Posterior cingulate gyrus (tissue), 11 donors: ENCODE data around the gene NAV2.

ENCODE experiments used
- DNase-seq, 10 donors: peaks; one replicate each; pipeline versions ENCODE4 v3.0.0 to v3.0.0-alpha.2; 2020 to 2021; ENCODE audit warnings: mixed read lengths in 3 of 10
- intact Hi-C: fragments of 100-400 bp; cut with DNase I; formaldehyde crosslinking; loops from one replicate; pipeline ENCODE4 v1.15.1; 2023

The NAV2 gene

DNA sequence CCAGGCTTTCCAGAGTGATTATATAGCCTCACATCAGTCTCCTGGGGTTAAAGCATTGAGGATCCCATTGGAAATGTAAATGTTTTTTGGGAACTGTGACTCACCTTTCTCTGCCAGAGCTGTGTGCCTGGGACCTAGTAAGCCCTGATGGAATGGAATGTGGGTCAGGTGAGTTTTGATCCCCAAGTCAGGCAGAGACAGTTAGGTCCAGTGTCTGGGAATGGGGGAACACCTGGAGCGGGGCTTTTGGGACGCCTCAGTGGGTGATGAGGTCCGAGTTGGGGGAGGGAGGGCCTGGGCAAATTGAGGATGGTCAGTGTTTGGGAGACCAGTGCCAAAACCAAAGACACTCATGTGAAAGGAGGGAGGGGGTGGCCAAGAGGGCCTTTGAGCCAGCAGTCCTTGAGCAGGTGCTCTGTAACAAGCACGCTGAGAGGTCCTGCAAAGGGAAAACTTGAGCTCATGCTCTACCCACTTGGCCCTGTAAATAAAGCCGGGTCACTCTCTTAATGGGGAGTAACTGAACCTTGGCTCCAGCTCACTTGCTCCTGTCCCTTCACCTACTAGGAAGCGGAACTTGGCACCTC is 104.7 kb downstream of the NAV2 start:
- intact Hi-C loops = no loop called here
- DNase-seq = peak in 1 of 10 donors; percentile 65

DNA sequence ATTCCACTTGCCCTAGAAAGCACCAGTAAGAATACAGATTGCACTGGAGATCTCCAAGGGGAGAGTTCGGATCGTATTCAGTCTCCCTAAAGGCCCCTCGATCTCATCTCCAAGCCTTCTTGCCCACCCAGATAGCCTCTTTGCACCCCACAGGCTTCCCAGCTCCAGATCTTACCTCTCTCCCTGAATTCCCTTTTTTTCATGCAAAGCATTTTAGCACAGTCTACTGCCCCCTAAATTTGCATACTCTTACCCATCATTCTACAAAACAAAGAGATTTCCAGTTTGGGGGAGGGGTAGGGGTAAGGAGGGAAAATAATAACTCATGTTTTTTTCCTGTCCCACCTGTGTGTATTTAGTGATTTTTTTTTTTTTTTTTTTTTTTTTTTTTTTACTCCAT is 105.2 kb downstream of the NAV2 start:
- DNase-seq = no peak
- intact Hi-C loops = no loop called here

DNA sequence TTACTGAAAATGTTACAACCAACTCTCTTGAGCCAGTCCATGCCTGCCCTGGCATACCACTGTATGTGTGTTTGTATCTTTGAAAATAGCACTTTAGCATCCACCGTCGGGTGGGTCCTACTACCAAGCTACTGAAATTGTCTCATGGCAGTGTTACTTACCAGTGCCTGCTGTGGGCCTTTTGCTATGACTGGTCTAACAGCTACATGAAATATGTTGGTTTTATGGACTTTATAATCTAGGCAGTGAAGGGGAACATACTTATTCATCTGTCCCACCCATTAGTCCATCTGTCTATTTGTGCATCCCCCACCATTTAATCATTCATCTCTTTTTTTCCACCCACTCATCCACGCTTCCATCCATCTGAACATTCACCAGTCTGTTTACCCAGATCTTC is 106.0 kb downstream of the NAV2 start:
- intact Hi-C loops = no loop called here
- DNase-seq = no peak

DNA sequence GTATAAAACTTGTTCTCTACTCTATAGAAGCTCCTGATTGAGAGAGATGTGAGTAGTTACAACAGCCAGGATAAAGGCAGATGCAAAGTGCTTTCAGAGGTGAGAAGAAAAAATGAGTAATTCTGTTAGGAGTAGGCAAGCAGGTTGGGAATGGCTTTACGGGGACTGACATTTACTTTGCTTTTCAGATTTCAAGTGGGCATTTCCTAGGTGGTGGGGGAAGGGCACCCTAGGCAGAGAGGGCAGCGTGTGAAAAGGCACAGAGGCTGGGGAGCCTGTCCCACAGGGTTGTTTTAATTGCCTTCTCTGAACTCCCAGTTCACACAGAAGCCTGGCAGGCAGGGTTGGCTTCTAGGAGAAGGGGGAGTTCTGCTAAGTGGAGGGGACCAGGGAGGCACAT is 106.5 kb downstream of the NAV2 start:
- intact Hi-C loops = no loop called here
- DNase-seq = no peak

DNA sequence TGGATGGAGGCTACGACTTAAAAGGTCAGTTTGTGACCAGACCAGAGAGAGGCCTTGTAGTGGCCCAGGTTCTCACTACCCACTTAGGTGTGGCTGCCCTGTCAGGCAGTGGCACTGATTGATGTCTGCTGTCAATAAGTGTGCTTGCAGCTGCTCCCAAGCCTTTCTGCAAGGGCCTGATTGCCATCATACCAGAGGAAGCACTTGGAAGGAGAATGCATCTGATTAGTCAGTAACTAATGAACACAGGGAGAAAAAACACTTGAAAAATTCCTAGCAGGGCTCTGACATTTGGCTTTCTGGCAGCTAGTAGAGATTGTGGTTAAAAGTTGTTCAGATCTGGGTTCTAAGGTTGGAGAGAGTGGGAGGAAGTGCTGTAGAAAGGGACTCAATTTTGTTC is 107.5 kb downstream of the NAV2 start:
- no peak for DNase-seq
- intact Hi-C loops = no loop called here

DNA sequence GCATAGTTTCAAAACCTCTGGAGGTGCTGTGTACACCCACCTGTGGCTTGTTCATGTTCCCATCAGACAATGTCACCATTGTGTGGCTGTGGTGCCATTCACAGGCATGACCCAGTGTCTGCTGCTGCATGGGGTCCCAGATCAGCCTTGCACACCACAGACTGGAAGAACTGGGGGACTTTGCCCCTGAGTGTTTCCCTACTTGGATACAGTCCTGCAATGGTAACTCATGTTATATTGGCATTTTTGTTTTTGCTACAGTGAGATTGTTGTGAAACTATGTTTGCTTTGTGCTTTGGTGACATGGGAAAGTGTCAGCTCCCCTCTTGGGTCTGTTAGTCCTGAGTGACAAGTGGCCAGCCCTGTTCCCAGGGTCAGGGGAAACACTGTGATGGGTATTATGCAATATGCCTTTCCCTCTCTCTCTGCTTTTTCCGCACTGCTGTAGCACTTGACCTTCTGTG is 108.8 kb downstream of the NAV2 start:
- DNase-seq = no peak
- intact Hi-C loops = no loop called here

DNA sequence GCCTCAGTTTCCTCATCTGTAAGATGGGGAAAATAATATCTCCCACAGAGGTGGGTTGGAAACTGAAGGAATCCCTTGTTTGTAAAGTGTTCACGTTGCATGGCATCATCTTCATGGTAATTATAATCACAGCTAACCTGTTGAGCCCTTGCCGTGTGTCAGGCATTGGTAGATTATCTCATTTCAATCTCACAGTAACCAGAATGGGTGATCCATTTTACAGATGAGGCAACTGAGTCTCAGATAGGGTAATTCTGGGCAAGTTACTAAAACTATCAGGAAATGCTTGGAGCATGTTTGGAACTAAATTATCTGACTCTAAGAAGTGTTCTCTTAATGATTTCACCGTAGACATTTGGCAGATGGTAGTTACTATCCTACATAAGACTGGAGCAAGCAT is 109.4 kb downstream of the NAV2 start:
- no peak for DNase-seq
- intact Hi-C loops = no loop called here

DNA sequence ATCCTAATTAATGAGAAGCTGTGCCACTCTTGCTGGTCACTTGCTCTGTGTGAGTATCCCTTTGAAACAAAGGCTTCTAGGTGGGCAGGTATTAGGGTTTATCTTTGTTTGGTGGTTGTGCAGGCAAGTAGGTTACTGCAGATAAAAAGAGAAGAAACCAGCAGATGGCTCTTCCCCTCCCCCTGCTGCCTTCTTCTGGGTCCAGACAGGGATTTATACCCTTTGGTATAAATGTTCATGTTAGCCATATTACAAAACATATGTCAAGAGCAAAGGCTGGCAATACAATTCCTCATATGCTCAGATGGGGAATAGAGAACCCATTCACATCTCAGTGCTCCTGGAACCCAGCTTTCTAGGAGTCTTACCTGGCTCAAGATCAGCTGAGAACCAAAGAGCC is 109.9 kb downstream of the NAV2 start:
- DNase-seq = no peak
- intact Hi-C loops = no loop called here

DNA sequence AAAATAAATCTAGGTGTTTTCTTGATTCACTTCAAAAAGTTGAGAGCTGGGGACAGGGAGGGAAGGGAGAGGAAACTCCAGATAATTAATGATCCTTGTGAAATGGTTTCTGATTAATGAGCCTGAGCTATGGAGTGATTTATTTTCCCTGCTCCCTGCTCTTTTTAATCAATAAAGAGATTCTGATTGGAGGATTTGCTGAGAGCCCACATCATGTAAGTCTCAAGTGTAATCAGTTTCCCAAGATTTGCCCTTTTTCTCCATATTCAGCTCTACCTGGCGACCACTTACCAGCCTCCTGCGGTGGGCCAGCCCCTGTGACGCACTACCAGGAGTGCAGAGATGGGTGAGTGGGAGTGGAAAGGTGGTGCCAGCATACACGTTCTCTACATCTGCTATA is 114.0 kb downstream of the NAV2 start:
- intact Hi-C loops = no loop called here
- no peak for DNase-seq

DNA sequence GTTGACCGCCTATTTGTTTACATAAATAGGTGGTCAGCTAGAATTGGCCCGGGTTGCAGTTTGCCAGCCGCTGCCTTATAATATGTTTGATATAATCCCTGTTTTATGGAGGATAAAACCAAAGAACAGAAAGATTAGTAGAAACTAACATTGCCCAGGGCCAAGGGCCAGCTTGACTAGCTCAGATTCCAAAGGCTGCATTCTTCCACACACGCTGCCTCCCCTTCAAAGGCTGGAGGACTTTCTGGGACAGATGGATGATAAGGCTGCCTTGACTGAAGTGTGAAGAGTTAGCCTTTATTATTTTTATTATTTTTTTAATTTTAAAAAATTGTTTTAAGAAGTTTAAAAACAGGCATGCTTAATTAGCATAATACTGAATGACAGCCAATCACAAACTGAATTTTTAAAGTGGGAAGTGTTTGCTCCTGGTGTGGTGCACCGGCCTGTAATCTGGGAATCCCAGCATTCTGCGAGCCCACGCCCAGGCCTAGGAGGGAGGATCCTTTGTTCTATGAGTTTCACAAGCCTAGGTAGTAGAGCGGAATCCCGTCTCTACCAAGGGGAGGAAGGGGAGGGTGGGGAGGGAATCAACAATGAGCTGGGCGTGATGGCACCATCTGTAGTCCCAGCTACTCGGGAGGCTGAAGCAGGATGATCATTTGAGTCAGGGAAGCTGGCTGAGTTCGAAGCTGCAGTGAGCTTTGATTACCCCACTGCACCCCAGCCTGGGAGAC is 114.9 kb downstream of the NAV2 start:
- no peak for DNase-seq
- intact Hi-C loops = no loop called here

DNA sequence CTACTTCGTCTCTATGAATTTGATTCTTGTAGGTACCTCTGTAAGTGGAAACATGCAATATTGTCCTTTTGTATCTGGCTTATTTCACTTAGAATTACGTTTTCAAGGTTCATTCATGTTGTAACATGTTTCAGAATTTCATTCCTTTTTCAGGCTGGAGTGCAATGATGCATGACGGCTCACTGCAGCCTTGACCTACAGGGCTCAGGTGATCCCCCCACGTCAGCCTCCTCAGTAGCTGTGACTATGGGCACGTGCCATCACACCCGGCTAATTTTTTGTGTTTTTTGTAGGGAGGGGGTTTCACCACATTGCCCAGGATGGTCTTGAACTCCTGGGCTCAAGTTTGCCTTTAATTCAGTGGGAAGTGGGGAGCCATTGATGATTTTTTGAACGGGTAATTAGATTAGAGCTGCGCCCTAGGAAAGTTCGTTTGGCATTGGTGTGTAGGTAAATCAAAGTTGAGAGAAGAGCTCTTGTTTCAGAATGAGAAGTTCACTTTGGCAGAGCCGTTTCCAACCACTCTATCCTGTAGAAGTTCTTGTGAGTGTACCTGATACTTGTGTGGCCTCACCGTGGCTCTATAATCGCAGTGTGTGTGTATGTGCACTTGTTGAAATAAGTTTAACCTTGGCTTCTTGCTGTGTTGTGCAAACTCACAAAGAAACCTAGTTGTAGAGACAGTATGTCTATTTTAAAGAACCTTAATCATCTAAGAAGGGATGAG is 115.9 kb downstream of the NAV2 start:
- no peak for DNase-seq
- intact Hi-C loops = no loop called here

DNA sequence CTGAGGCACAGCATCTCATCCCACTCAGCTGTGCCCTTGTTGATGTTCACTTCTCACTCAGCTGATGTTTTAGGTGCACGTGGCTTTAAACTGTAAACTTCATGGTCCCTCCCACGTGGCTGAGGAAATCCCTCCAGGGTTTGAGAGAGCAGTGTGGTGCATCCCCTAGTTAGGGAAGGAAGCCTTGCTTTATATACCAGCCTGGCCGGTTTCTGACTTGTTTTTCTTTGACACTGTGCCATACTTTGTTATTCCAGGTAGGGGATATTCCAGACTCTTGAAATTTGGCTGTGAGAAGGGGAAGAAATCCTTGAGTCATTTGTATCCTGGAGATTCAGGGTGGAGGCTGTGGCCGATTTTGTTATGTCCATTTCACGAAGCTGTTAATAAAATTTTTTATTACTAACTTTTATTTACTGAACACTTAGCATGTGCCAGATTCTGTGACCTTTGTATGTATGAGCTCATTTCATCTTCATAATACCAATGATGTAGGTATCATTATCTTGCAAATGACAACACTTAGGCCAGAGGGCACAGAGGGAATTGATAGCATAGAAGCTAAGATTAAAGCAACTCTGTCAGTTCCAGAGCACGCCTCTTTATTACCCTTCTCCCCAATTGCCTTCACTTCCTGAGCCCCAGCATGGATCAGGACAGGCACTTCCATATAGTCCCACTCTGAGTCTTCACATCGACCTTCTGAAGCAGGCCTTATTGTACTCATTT is 116.6 kb downstream of the NAV2 start:
- intact Hi-C loops = no loop called here
- DNase-seq = no peak

DNA sequence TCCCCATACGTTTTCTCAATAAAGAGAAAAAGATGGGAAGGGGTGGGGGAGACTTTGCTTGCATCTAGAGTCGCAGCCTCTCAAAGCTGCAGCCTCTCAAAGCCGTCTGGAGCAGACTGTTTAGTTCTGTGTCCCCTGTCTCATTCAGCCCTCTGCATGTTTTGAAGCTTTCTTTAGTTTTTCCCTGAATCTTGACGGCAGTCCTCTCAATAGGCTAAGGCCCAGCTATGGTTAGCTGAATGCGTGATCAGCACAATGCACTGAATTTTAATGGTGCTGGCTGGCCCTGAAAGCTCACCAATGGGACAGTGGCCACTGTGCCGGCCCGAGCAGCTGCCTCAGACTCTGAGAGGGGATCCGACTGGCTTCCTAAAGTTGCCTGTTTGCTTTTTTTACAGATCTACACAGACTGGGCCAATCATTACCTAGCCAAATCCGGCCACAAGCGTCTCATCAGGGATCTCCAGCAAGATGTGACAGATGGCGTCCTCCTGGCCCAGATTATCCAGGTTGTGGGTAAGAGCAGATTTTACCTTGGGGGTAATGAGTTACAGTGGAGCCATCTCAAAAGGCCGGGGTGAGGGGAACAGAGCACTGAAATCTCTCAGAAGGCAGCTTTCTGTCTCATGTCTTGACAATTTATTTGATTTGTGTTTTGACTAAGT is 119.6 kb downstream of the NAV2 start:
- DNase-seq = peak in 8 of 10 donors; percentile 24 to 89 (median 36)
- intact Hi-C loops = loop anchor here (5.0 kb wide), 1 partner anchor 35 kb away; no protein-coding TSS in a partner anchor

DNA sequence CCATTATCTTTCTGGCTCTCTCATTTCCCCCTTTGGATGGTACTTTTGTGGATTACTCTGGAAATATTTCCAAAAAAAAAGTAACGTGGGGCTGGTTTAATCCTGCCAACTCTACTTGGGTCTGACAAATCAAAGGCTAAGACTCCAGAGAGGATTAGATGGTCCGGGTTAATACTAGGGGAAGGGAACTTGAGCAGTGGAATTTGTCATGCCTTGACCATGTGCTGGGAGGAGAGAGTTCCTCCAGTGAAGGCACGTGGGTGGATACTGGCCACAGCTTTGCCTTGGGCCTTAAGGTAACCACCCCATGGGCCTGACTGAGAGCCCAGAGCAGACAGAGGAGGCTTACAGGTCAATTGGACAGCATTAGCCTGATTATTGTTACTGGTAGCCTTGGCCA is 120.3 kb downstream of the NAV2 start:
- intact Hi-C loops = loop anchor here (5.0 kb wide), 1 partner anchor 34 kb away; no protein-coding TSS in a partner anchor
- no peak for DNase-seq

DNA sequence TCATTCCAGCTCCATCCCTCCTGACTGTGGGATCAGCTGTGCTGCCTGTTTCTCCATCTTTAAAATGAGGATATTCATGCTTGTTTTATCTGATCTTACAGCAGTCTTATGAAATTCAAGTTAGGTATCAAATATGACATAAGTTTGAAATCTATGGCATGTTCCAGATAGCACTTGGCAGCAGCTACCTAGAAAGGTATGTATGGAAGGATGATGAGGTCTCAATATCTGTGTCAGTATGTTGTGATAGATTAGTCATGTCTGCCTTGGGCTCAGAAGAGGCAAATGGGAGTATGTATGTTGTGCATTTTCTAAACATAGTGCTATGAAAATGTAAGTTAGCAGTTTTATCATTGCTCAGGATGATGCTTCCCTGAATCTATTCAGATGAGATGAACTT is 122.1 kb downstream of the NAV2 start:
- intact Hi-C loops = loop anchor here (5.0 kb wide), 1 partner anchor 33 kb away; no protein-coding TSS in a partner anchor

DNA sequence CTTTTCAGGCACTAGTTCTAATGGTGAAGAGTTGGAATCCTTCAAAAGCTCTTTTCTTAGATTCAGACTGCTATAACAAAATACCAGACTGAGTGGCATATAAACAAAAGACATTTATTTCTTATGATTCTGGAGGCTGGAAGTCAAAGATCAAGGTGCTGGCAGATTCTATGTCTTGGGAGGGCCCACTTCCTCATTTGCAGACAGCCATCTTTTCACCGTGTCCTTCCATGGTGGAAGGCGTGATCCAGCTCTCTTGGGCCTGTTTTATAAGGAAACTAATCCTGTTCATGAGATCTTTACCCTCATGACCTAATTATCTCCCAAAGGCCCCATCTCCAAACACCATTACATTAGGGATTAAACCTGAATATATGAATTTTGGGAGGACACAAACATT is 124.0 kb downstream of the NAV2 start:
- no peak for DNase-seq
- intact Hi-C loops = no loop called here

More for the DNA sequence above, 122.1 kb downstream of the NAV2 start:
- no peak for DNase-seq

DNA sequence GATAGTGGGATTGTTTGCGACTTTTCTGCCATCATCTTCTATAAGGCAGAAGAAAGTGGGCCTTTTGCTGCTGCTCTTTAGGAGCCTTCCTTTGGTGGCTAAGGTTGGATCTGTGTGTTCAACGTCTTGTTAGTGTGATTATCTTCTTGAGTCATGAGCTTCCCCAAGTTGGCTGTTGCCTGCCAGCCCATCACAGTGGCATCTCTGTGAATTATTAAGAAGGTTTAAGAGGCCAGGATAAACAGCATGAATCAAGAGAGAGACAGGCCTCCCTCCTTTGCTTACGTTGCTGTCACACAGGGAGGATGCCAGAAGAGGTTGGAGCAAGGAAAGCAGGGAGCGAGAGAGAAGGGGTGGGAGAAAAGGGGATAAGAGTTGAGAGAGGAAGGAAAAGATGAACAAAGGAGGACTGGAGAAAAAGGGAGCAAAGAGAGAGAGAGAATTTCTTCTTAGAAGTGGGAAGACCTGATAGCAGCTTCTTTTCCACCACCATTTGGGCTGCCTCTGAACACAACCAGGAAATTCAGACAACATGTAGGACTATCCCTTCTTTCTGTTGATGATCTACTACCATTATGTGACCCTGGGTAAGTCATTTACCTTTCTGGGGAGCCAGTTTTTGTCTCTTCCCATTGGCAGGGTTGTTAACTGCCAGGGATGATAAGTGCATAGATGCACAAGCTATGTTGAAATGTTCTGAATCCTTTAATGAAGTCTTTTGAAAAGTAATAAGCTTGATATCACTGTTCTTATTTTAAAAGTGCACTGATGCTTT is 126.5 kb downstream of the NAV2 start:
- DNase-seq = no peak
- intact Hi-C loops = no loop called here

DNA sequence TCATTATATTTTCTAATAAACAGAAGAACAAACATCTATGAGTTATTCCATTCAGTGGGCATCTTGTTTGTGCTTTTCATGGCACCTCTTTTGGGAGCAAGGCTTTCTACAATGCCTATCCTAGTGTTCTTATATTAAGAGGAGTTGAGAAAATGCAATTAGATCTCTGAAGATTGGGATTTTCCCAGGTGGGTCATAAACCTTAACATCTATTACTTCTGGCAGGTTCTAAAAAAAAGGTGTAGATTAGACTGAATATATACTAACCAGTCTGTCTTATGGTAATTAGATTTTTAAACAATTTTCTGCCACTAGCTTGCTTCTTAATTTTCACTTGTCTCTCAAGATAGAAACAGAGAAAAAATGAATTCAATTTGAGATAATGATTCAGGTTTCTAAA is 128.3 kb downstream of the NAV2 start:
- intact Hi-C loops = no loop called here
- no peak for DNase-seq

DNA sequence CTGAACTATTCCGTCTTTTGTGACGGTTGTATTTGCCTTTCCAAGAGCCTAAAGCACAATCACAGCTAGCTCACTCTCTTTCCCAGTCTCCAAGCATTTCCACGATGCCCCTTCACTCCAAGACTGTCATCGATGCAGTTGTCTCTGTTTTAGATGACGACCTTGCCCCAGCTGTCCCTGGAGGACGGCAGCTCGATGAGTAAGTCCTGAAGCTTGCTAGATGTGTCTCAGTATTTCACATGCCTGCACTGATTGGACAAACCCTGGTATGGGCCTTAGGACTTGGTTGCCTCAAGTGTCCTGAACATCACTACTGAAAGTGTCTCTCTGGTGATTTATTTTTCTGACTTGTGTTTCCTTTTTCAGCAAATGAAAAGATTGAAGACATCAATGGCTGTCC is 129.9 kb downstream of the NAV2 start:
- intact Hi-C loops = no loop called here
- DNase-seq = no peak

DNA sequence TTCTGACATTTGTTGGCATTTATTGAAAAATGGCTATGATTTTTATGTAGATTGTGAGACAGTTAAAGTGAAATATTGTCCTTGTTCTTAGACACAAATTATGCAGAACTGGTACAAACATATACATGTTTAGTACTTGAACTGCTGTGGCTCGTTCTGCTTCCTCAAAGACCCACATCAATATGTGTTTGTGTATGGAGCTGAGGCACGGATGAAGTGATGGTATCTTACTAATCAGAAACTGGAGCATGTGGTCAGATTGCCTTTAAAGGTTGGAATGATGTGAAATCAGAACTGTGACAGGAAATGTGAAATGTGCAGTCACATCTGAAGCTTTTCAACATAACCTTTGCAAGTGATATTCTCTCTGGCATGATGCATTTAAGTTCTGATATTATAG is 130.4 kb downstream of the NAV2 start:
- intact Hi-C loops = no loop called here
- no peak for DNase-seq
